GM10266 (cell line): ENCODE measurements around the gene HEXIM1.

Source experiments
- DNase-seq: peaks from one replicate; pipeline ENCODE4 v3.0.0; 2012; ENCODE audit errors: extremely low spot score
- CTCF ChIP-seq: IDR thresholded peaks from 2 replicates; pipeline ENCODE4 v1.5.1; 2012; ENCODE audit warnings: mild to moderate bottlenecking, low read depth; ENCODE audit not compliant: control insufficient read depth, insufficient read depth; ENCODE audit errors: missing control alignments

HEXIM1 gene

GRCh38 chr17:45170931-45171337 lies 22.7 kb downstream of the HEXIM1 start:
- no peak for DNase-seq
- TF ChIP-seq CTCF: no peak

GRCh38 chr17:45171338-45172231 lies 23.3 kb downstream of the HEXIM1 start:
- DNase-seq: no peak
- no peak for TF ChIP-seq CTCF

GRCh38 chr17:45172232-45172540 lies 23.9 kb downstream of the HEXIM1 start:
- TF ChIP-seq CTCF: no peak
- no peak for DNase-seq

GRCh38 chr17:45172541-45173286 lies 24.4 kb downstream of the HEXIM1 start:
- TF ChIP-seq CTCF: no peak
- DNase-seq: peak; percentile 44

- no peak for TF ChIP-seq CTCF
Measured at GRCh38 chr17:45175759-45176115, 27.5 kb downstream of the HEXIM1 start.

GRCh38 chr17:45177563-45177962 lies 29.3 kb downstream of the HEXIM1 start:
- DNase-seq: no peak
- TF ChIP-seq CTCF: no peak

More at GRCh38 chr17:45175759-45176115, 27.5 kb downstream of the HEXIM1 start:
- no peak for DNase-seq

- DNase-seq: no peak
- no peak for TF ChIP-seq CTCF
Measured at GRCh38 chr17:45184144-45184543, 35.9 kb downstream of the HEXIM1 start.
